RPMI8226 (cell line): Measurements from ENCODE around the gene GPX4.
"Not testable (repeated sequence)": the region's sequence is repeated elsewhere in the genome, so short reads cannot be mapped to it uniquely, and the experiment has no call there.

Experiments
- DNase-seq: peaks from one replicate; pipeline ENCODE4 v3.0.0-alpha.2; 2015

The GPX4 gene

GRCh38 chr19:1117654-1118053 lies 13.9 kb downstream of the GPX4 start:
- DNase-seq = no peak

- DNase-seq = no peak
Measured at GRCh38 chr19:1118999-1119398, 15.2 kb downstream of the GPX4 start.

GRCh38 chr19:1119475-1120217 lies 15.9 kb downstream of the GPX4 start:
- no peak for DNase-seq

GRCh38 chr19:1121395-1121794 lies 17.6 kb downstream of the GPX4 start:
- DNase-seq = no peak

GRCh38 chr19:1122021-1122971 lies 18.5 kb downstream of the GPX4 start:
- no peak for DNase-seq

- no peak for DNase-seq
Measured at GRCh38 chr19:1122972-1123363, 19.2 kb downstream of the GPX4 start.

GRCh38 chr19:1123381-1123780 lies 19.6 kb downstream of the GPX4 start:
- no peak for DNase-seq

- no peak for DNase-seq
Measured at GRCh38 chr19:1123885-1124677, 20.3 kb downstream of the GPX4 start.

GRCh38 chr19:1125601-1126467 lies 22.0 kb downstream of the GPX4 start:
- no peak for DNase-seq

- no peak for DNase-seq
Measured at GRCh38 chr19:1126984-1127760, 23.4 kb downstream of the GPX4 start.

- DNase-seq = no peak
Measured at GRCh38 chr19:1128106-1128505, 24.3 kb downstream of the GPX4 start.

- not testable (repeated sequence) for DNase-seq
Measured at GRCh38 chr19:1129084-1129483, 25.3 kb downstream of the GPX4 start.

GRCh38 chr19:1129535-1129934 lies 25.7 kb downstream of the GPX4 start:
- no peak for DNase-seq

- no peak for DNase-seq
Measured at GRCh38 chr19:1130771-1131717, 27.2 kb downstream of the GPX4 start.

- DNase-seq = peak; percentile 85
Measured at GRCh38 chr19:1131718-1132551, 28.1 kb downstream of the GPX4 start.

- DNase-seq = no peak
Measured at GRCh38 chr19:1132552-1133383, 29.0 kb downstream of the GPX4 start.

- DNase-seq = no peak
Measured at GRCh38 chr19:1133471-1133929, 29.7 kb downstream of the GPX4 start.

GRCh38 chr19:1134431-1134830 lies 30.6 kb downstream of the GPX4 start:
- DNase-seq = no peak
